ENCODE data around the gene NAGK.
"Not testable (repeated sequence)": the region's sequence is repeated elsewhere in the genome, so short reads cannot be mapped to it uniquely, and the experiment has no call there.

Gene NAGK

DNA sequence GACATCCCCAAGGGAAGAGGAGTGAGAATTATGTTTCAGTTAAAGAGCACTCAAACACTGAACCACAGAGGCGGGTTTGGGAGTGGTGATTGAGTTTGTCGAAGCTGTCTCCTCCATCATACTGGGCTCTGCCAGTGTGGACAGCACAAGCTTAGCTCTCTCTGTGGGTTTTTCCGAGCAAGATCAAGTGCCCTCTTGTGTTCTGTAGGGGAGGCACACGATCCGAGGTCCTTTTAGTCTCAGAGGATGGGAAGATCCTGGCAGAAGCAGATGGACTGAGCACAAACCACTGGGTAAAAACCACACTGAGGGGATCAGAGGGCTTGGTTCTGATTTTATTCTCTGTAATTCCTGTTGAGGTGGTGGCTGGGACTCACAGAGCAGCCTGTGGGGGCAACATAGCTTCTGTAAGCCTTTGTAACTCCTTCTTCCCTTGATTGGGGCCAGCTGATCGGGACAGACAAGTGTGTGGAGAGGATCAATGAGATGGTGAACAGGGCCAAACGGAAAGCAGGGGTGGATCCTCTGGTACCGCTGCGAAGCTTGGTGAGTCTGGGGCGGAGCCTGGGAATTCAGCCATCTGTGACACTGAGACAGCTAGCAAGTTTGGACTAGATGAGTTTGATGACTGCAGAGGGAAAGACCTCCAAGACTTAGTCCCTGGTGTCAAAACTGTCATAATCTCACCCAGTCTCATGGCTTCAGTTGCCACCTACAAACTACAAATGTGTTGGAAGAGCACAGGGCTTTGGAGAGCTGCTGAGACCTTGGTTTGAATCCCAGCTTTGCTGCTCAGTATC lies 2.0 kb downstream of the NAGK start:
- no peak overlapping the region for H3K27ac ChIP-seq (ENCODE audit: low read depth, low read length)
- no peaks in the 10 kb centered on the region for H3K9me3 ChIP-seq (ENCODE audit: insufficient read depth, low read depth, low read length)
- 78% methylated on average over 10 of the region's 10 CpGs for WGBS
- H3K4me3 ChIP-seq (ENCODE audit: low read length), result no peak overlapping the region; the same call in 1 of the 2 replicates
- H3K27me3 ChIP-seq (ENCODE audit: insufficient read depth, low read length), result no peaks in the 10 kb centered on the region
- H3K9ac ChIP-seq (ENCODE audit: low read depth, low read length), result no peak overlapping the region
- H3K4me1 ChIP-seq (ENCODE audit: insufficient read depth, low read length), result peaks cover 6% of the 10 kb centered on the region; the same call in 1 of the 2 replicates
- peaks cover 39% of the 10 kb centered on the region for H3K36me3 ChIP-seq (ENCODE audit: insufficient read depth, low read length)

DNA sequence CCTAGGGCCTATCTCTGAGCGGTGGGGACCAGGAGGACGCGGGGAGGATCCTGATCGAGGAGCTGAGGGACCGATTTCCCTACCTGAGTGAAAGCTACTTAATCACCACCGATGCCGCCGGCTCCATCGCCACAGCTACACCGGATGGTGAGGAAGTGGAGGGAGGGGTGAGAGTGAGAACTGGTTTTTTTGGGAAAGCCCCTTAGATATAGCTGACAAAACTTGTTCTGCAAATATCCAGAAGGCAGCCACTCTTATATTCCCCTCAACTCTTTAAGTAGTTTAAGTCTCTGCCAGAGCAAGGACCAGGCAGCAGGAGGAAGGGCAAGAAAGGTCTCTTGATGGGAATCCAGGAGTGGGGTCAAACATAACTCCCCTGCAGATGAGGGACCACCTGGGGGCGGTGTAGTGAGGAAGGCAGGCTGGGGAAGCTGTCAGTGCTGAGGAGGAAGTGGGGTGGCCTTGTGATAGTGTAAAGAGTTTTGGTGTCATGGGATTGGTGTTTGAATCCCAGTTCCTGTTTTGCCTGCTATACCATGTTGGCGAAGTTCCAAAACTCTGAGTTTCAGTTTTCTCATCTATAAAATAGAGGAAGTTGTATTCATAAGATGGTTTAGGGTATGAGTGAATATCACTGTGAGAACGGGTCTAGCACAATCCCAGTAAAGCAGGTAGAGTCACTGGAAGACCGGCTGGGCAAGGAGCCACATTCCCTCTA lies 3.4 kb downstream of the NAGK start:
- Histone ChIP-seq H3K4me1 (ENCODE audit: insufficient read depth, low read length) (peaks cover 6% of the 10 kb centered on the region; the same call in 1 of the 2 replicates), H3K9me3 (ENCODE audit: insufficient read depth, low read depth, low read length) (no peaks in the 10 kb centered on the region), H3K4me3 (ENCODE audit: low read length) (no peak overlapping the region), H3K27me3 (ENCODE audit: insufficient read depth, low read length) (no peaks in the 10 kb centered on the region), H3K27ac (ENCODE audit: low read depth, low read length) (no peak overlapping the region), H3K9ac (ENCODE audit: low read depth, low read length) (no peak overlapping the region), H3K36me3 (ENCODE audit: insufficient read depth, low read length) (peaks cover 52% of the 10 kb centered on the region)
- WGBS, result 92% methylated on average over 14 of the region's 14 CpGs

DNA sequence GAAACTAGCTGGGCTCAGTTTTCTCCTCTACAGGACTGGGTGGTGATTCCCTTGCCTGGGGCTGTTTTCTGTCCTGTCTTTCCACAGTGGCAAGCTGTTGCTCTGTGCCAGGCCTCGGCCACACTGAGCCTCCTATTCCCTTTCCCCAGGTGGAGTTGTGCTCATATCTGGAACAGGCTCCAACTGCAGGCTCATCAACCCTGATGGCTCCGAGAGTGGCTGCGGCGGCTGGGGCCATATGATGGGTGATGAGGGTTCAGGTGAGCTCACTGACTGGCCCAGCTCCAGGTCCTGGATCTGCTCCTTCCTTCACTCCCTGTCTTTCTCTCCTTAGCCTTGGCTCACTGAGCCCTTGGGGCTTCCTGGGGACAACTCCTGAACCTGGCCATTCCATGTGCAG lies 4.0 kb downstream of the NAGK start:
- H3K27me3 ChIP-seq (ENCODE audit: insufficient read depth, low read length), result no peaks in the 10 kb centered on the region
- no peak overlapping the region for H3K4me3 ChIP-seq (ENCODE audit: low read length)
- no peak overlapping the region for H3K27ac ChIP-seq (ENCODE audit: low read depth, low read length)
- H3K9ac ChIP-seq (ENCODE audit: low read depth, low read length), result no peak overlapping the region
- peaks cover 58% of the 10 kb centered on the region for H3K36me3 ChIP-seq (ENCODE audit: insufficient read depth, low read length)
- WGBS, result 91% methylated on average over 1 of the region's 4 CpGs
- peaks cover 6% of the 10 kb centered on the region; the same call in 1 of the 2 replicates for H3K4me1 ChIP-seq (ENCODE audit: insufficient read depth, low read length)
- no peaks in the 10 kb centered on the region for H3K9me3 ChIP-seq (ENCODE audit: insufficient read depth, low read depth, low read length)

DNA sequence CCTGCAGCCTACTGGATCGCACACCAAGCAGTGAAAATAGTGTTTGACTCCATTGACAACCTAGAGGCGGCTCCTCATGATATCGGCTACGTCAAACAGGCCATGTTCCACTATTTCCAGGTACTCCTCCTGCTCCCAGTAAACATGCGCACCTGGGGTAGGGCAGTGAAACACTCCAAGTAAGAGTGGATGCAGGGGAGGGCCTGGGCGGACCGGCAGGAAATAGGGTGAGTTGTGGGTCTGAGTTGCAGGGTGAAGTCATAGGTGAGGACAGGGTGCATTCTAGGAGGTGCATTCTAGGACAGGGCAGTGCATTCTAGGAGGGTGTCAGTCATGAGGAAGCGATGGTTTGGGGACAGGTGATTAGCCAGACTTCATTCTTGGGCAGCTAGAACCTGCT lies 5.0 kb downstream of the NAGK start:
- Histone ChIP-seq H3K27me3 (ENCODE audit: insufficient read depth, low read length) (no peaks in the 10 kb centered on the region), H3K9me3 (ENCODE audit: insufficient read depth, low read depth, low read length) (no peaks in the 10 kb centered on the region), H3K27ac (ENCODE audit: low read depth, low read length) (no peak overlapping the region), H3K4me1 (ENCODE audit: insufficient read depth, low read length) (peaks cover 6% of the 10 kb centered on the region; the same call in 1 of the 2 replicates), H3K4me3 (ENCODE audit: low read length) (no peak overlapping the region), H3K36me3 (ENCODE audit: insufficient read depth, low read length) (peaks cover 67% of the 10 kb centered on the region), H3K9ac (ENCODE audit: low read depth, low read length) (no peak overlapping the region)
- 96% methylated on average over 8 of the region's 8 CpGs for WGBS

DNA sequence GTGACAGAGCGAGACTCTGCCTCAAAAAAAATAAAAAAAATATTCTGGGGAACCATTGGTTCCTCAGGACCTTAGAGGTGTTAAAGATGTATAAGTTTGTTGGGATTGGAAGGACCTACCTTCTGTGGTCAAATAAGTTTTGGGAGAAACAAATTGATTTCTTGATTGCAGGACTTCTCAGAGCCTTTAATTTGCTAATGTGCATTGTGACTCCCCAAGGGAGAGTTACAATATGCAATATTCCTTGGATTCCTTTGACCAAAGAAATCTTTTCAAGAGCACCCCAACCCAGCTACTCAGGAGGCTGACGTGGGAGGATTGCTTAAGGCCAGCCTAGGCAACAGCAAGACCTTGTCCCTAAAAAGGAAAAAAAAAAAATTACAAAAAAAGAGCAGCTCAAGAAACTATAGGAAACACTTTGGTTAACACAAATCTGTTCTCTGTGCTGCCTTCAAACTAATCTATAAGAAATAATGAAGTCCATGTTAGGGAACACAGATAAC lies 6.5 kb downstream of the NAGK start:
- Histone ChIP-seq H3K4me1 (ENCODE audit: insufficient read depth, low read length) (no peaks in the 10 kb centered on the region), H3K27ac (ENCODE audit: low read depth, low read length) (no peak overlapping the region), H3K36me3 (ENCODE audit: insufficient read depth, low read length) (peaks cover 73% of the 10 kb centered on the region), H3K27me3 (ENCODE audit: insufficient read depth, low read length) (no peaks in the 10 kb centered on the region), H3K9ac (ENCODE audit: low read depth, low read length) (no peak overlapping the region), H3K4me3 (ENCODE audit: low read length) (no peak overlapping the region), H3K9me3 (ENCODE audit: insufficient read depth, low read depth, low read length) (no peaks in the 10 kb centered on the region)
- WGBS, result 95% methylated on average over 2 of the region's 2 CpGs

DNA sequence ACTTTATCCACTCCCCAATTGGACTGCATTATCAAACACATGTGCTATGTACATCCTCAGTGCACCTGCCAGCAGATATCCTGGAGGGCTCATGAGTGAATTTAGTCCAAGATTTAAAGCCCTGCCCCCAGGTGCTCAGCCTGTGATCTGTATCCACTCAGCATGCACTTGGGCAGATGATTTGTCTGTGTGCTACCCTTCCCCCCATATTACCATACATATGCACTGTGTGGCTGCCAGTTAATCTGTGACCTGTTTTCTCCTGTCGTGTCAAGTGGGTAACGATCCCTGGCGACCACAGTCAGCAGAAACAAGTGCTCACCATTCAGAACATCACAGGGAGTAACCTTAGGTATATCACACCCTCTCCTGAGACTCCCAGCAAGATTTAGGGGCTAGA lies 10.2 kb downstream of the NAGK start:
- H3K4me3 ChIP-seq (ENCODE audit: low read length), result no peak overlapping the region
- H3K9ac ChIP-seq (ENCODE audit: low read depth, low read length), result no peak overlapping the region
- WGBS, result 92% methylated on average over 3 of the region's 3 CpGs
- H3K4me1 ChIP-seq (ENCODE audit: insufficient read depth, low read length), result peaks cover 8% of the 10 kb centered on the region
- no peaks in the 10 kb centered on the region for H3K27me3 ChIP-seq (ENCODE audit: insufficient read depth, low read length)
- no peak overlapping the region for H3K27ac ChIP-seq (ENCODE audit: low read depth, low read length)
- no peaks in the 10 kb centered on the region for H3K9me3 ChIP-seq (ENCODE audit: insufficient read depth, low read depth, low read length)
- peaks cover 52% of the 10 kb centered on the region for H3K36me3 ChIP-seq (ENCODE audit: insufficient read depth, low read length)

DNA sequence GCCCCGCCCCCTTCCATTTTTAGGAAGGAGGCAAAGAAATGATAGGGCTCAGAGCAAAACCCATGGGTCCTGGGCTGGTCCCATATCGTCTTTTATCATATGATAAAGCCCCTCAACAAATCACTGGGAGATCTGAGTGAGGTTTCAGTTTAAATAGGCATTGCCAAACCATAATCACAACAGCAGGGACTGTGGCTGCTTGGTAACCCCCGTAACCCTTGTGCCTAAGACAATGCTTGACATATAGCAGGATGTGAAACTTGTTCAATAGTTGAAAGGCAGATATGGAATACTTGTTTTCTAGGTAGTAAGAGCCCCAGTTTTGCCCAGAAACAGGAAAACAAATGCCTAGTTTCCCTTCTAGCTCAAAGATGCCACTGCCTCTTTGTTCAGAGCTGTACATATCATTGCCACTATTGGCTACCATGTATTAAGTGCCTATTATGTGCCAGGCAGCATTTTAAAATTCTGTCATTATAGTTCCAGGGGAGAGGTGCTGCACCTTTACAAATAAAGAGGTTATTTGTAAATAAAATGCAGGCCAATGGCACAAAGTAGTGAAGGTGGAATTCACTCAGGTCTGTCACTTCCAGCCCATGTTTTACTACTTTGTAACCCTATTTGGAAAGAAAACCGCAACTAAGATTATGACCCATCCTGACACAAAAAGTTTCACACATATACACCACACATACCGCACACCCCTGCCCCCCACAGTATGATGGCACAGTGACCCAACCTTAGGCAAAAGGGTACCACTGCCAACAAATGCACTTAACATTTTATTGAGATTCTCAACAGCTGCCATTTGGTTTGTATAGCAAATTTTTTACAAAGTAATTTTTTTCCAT lies 14.2 kb downstream of the NAGK start:
- no peaks in the 10 kb centered on the region for H3K27me3 ChIP-seq (ENCODE audit: insufficient read depth, low read length)
- no peak overlapping the region for H3K27ac ChIP-seq (ENCODE audit: low read depth, low read length)
- H3K4me3 ChIP-seq (ENCODE audit: low read length), result no peak overlapping the region
- no peaks in the 10 kb centered on the region for H3K9me3 ChIP-seq (ENCODE audit: insufficient read depth, low read depth, low read length)
- 91% methylated on average over 4 of the region's 5 CpGs for WGBS
- H3K9ac ChIP-seq (ENCODE audit: low read depth, low read length), result no peak overlapping the region
- H3K36me3 ChIP-seq (ENCODE audit: insufficient read depth, low read length), result peaks cover 14% of the 10 kb centered on the region
- peaks cover 32% of the 10 kb centered on the region for H3K4me1 ChIP-seq (ENCODE audit: insufficient read depth, low read length)

DNA sequence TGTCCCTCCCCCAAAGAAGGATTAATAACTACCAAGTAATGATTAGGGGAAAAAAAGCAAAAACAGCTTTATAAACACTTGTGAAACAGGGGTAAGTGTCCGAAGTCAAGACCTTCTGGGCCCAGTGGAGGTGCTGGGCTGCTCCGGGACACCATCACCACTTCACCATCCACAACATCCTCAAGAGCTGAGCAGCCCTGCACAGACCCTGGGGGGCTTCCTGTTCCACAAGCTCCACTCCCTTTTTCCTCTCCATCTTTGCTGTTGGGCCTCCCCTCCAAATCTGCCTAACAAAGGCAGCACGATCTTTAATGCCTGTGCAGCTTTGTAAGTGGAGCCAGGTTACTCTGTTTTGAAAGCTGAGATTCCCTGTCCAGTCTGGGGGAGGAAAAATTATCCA lies 14.8 kb downstream of the NAGK start:
- H3K27me3 ChIP-seq (ENCODE audit: insufficient read depth, low read length); H3K36me3 ChIP-seq (ENCODE audit: insufficient read depth, low read length); H3K9me3 ChIP-seq (ENCODE audit: insufficient read depth, low read depth, low read length); H3K9ac ChIP-seq (ENCODE audit: low read depth, low read length); H3K27ac ChIP-seq (ENCODE audit: low read depth, low read length); H3K4me3 ChIP-seq (ENCODE audit: low read length): not testable (repeated sequence)
- no CpG with 5 or more reads among the region's 3 CpGs for WGBS
- H3K4me1 ChIP-seq (ENCODE audit: insufficient read depth, low read length), result peaks cover 32% of the 10 kb centered on the region

DNA sequence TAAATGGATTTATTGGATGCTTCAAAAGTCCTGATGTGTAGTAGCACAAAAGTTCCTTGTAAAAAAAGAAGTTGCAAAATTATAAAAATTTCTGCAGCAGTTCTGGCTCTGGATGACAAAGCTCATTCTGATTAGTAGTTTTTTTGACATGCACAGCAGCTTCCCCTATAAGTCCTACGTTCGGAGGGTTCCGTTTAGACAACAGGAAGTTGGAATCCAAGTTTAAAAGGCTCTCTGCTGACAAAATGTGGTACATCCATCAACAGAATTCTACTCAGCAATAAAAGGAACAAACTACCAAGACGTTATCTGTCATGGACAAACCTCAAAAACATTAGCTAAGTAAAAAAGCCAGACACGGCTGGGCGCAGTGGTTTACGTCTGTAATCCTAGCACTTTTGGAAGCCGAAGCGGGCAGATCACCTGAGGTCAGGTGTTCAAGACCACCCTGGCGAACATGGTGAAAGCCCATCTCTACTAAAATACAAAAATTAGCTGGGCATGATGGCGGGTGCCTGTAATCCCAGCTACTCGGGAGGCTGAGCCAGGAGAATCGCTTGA lies 15.4 kb downstream of the NAGK start:
- H3K4me3 ChIP-seq (ENCODE audit: low read length); H3K27ac ChIP-seq (ENCODE audit: low read depth, low read length); H3K27me3 ChIP-seq (ENCODE audit: insufficient read depth, low read length); H3K36me3 ChIP-seq (ENCODE audit: insufficient read depth, low read length); H3K9me3 ChIP-seq (ENCODE audit: insufficient read depth, low read depth, low read length); H3K9ac ChIP-seq (ENCODE audit: low read depth, low read length): not testable (repeated sequence)
- WGBS, result 88% methylated on average over 10 of the region's 13 CpGs
- H3K4me1 ChIP-seq (ENCODE audit: insufficient read depth, low read length), result peaks cover 32% of the 10 kb centered on the region

DNA sequence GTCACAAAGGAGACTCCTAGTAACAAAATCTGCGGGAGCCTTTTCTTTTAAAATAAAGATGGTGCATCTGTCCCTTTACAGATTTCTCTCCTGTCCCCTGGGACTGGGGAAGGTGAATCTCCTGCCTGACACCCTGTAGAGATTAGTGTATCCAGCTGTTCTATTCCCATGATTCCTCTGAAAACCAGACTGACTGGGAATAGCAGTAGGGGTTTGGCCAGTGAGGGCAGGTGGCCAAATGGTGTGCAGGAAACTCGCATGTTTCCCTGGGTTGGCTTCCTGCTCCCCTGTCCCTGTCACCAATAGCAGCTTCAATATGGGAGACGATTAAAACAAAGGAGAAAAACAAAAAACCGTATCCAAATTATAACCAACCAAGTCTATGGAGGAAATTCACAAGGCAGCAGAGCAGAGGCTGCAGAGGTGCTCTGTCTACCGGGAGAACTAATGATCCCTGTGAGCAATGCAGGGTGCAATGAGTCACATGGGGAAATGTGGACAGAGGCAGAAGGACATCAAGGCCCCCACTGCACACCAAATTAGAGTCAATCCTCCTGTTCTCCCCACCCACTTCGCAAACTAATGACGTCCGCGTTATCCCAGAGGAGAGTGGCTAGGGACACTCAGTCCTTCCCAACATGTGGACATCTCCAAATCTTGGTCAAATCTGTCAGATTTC lies 17.0 kb downstream of the NAGK start:
- H3K9ac ChIP-seq (ENCODE audit: low read depth, low read length); H3K36me3 ChIP-seq (ENCODE audit: insufficient read depth, low read length); H3K4me3 ChIP-seq (ENCODE audit: low read length); H3K27me3 ChIP-seq (ENCODE audit: insufficient read depth, low read length); H3K9me3 ChIP-seq (ENCODE audit: insufficient read depth, low read depth, low read length): not testable (repeated sequence)
- H3K4me1 ChIP-seq (ENCODE audit: insufficient read depth, low read length), result peaks cover 32% of the 10 kb centered on the region
- 0 out of 2 replicates have a peak overlapping the region, but pooled peaks have one; percentile 47 for H3K27ac ChIP-seq (ENCODE audit: low read depth, low read length)
- WGBS, result 57% methylated on average over 9 of the region's 9 CpGs

Measured in HUES64 (cell line).